Neural cell (in vitro differentiated cells): ENCODE data around the gene IQSEC2. TPM values are rescaled to one million over a fixed set of nuclear protein-coding genes. Genes with fewer than 3 reads are reported as not detected.

Experiments
- H2AFZ ChIP-seq: fragments of 200-600, 300-800 bp; sonication (generic), shearing (Covaris generic); 2 replicates; pipeline ENCODE4 v1.6.0; 2014; ENCODE audit warnings: low read depth, mild to moderate bottlenecking, antibody characterized with exemption, low read length, moderate library complexity
- H3F3A ChIP-seq: fragments of 200-600 bp; shearing (Covaris generic); 2 replicates; pipeline ENCODE4 v1.6.1; 2016; ENCODE audit warnings: mild to moderate bottlenecking, moderate library complexity, mixed read lengths, antibody characterized with exemption, low read length; ENCODE audit not compliant: insufficient read depth, poor library complexity, severe bottlenecking
- H3K27ac ChIP-seq: fragments of 200-600, 300-800 bp; sonication (generic), shearing (Covaris generic); 2 replicates; pipeline ENCODE4 v1.5.1; 2014; ENCODE audit warnings: mild to moderate bottlenecking, low read length, moderate library complexity
- H3K27me3 ChIP-seq: fragments of 300-800, 200-600 bp; sonication (generic), shearing (Covaris generic); 2 replicates; pipeline ENCODE4 v1.6.0; 2014; ENCODE audit warnings: mild to moderate bottlenecking, low read depth, low read length, moderate library complexity; ENCODE audit not compliant: insufficient read depth
- H3K36me3 ChIP-seq: fragments of 300-800, 200-600 bp; sonication (generic), shearing (Covaris generic); 2 replicates; pipeline ENCODE4 v1.5.1; 2014; ENCODE audit warnings: mild to moderate bottlenecking, antibody characterized with exemption, low read length, moderate library complexity; ENCODE audit not compliant: insufficient read depth
- H3K4me2 ChIP-seq: fragments of 300-800, 200-600 bp; sonication (generic), shearing (Covaris generic); 2 replicates; pipeline ENCODE4 v1.6.0; 2014; ENCODE audit warnings: mild to moderate bottlenecking, low read length
- H3K4me3 ChIP-seq: fragments of 300-800, 200-600 bp; sonication (generic), shearing (Covaris generic); 2 replicates; pipeline ENCODE4 v1.5.1; 2014; ENCODE audit warnings: mild to moderate bottlenecking, low read length, moderate library complexity
- H3K79me2 ChIP-seq: fragments of 200-600 bp; shearing (Covaris generic); replicated peaks from 2 replicates; pipeline ENCODE4 v1.6.0; 2014; ENCODE audit warnings: mild to moderate bottlenecking, low read length, moderate library complexity; ENCODE audit not compliant: insufficient read depth
- H3K9ac ChIP-seq: fragments of 300-800, 200-600 bp; sonication (generic), shearing (Covaris generic); 2 replicates; pipeline ENCODE4 v1.6.1; 2016; ENCODE audit warnings: mild to moderate bottlenecking, low read length, mixed read lengths
- H3K9me2 ChIP-seq: fragments of 200-600 bp; shearing (Covaris generic); 2 replicates; pipeline ENCODE4 v1.6.1; 2016; ENCODE audit warnings: mild to moderate bottlenecking, low read length, mixed read lengths; ENCODE audit not compliant: insufficient read depth
- H3K9me3 ChIP-seq: fragments of 200-600, 300-800 bp; sonication (generic), shearing (Covaris generic); 2 replicates; pipeline ENCODE4 v1.6.1; 2016; ENCODE audit warnings: mild to moderate bottlenecking, mixed run types, low read length, moderate library complexity, mixed read lengths
- H4K20me1 ChIP-seq: fragments of 200-600 bp; shearing (Covaris generic); 2 replicates; pipeline ENCODE4 v1.6.1; 2016; ENCODE audit warnings: mild to moderate bottlenecking, mixed run types; ENCODE audit not compliant: insufficient read depth
- EP300 ChIP-seq: fragments of 450-650 bp; conservative IDR thresholded peaks from 2 replicates; pipeline ENCODE4 v1.6.1; 2014; ENCODE audit warnings: antibody characterized with exemption, mild to moderate bottlenecking, moderate library complexity; ENCODE audit not compliant: poor library complexity, severe bottlenecking
- EZH2 ChIP-seq: fragments of 200-600, 300-800 bp; shearing (Covaris generic), sonication (generic); IDR thresholded peaks from 2 replicates; pipeline ENCODE4 v1.6.1; 2014; ENCODE audit warnings: antibody characterized with exemption, low read length, borderline replicate concordance, mild to moderate bottlenecking; ENCODE audit not compliant: insufficient read depth, poor library complexity, severe bottlenecking
- MXI1 ChIP-seq: fragments of 450-650 bp; conservative IDR thresholded peaks from 2 replicates; pipeline ENCODE4 v1.6.1; 2014; ENCODE audit warnings: antibody characterized with exemption, mild to moderate bottlenecking; ENCODE audit not compliant: poor library complexity, severe bottlenecking
- POLR2AphosphoS5 ChIP-seq: IDR thresholded peaks from 2 replicates; pipeline ENCODE4 v1.6.1; 2012
- RAD21 ChIP-seq: fragments of 450-650 bp; conservative IDR thresholded peaks from 2 replicates; pipeline ENCODE4 v1.6.1; 2014; ENCODE audit warnings: antibody characterized with exemption, mild to moderate bottlenecking, moderate library complexity
- SMC3 ChIP-seq: fragments of 450-650 bp; conservative IDR thresholded peaks from 2 replicates; pipeline ENCODE4 v1.6.1; 2014; ENCODE audit warnings: antibody characterized with exemption, mild to moderate bottlenecking, moderate library complexity; ENCODE audit not compliant: poor library complexity
- TAF1 ChIP-seq: IDR thresholded peaks from 2 replicates; pipeline ENCODE4 v1.6.1; 2012; ENCODE audit warnings: low read depth
- polyA plus RNA-seq: library from polyadenylated mRNA; depleted of rRNA; stranded (reverse); fragments of >200 nt; gene quantifications from 2 replicates; pipeline ENCODE4 v1.2.3, GENCODE V29; 2014
- TF ChIP-seq, protein P1 (sequence below): fragments of 450-650 bp; IDR thresholded peaks from 2 replicates; pipeline ENCODE4 v1.5.1; 2014; ENCODE audit warnings: antibody characterized with exemption, mild to moderate bottlenecking, moderate library complexity; ENCODE audit not compliant: poor library complexity, severe bottlenecking
- TF ChIP-seq, protein P2 (sequence below): IDR thresholded peaks from 2 replicates; pipeline ENCODE4 v1.6.1; 2012; ENCODE audit warnings: borderline replicate concordance

IQSEC2 gene
- polyA plus RNA-seq, 1 donor from 2014 or later: 2.4 TPM

DNA sequence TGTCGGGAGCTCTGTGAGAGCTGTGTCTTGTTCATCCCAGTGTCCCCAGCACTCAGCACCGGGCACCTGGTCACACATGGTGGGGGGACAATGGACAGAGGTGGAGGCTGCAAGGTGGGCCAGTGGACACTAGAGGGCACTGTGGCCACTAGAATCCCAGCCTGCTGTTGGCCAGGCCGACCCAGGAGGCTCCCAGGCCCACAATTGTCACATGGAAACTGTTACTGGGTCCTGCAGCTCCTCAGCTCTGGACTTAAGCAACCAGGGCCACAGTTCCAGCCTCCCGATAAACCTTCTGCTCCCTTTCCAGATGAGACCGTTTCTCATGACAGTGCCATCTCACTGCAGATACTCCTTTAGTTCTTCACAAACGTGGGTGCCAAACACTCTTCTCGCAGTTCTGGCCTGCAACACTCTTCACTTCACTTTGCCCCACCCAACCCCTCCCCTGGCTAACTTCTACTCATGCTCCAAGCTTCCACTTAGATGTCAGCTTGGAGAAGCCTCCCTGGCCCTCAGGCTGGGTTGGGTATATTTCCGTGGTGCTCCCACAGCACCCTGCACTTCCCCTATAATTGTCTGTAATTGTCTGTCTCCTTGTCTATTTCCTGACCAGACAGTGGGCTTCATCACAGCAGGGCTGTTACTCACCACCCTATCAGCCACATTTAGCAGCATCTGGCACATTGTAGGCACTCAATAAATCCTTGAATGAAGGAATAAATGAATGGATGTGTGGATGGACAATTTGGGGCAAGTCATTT lies 3.5 kb upstream of the IQSEC2 start:
- Histone ChIP-seq H3K4me2 (no peak overlapping the region), H3K36me3 (no peaks in the 10 kb centered on the region), H3K9me3 (no peaks in the 10 kb centered on the region), H3K79me2 (no peaks in the 10 kb centered on the region), H4K20me1 (no peaks in the 10 kb centered on the region), H3K27ac (no peak overlapping the region), H3F3A (no peaks in the 10 kb centered on the region), H3K27me3 (no peaks in the 10 kb centered on the region), H3K9me2 (no peaks in the 10 kb centered on the region), H2AFZ (no peak overlapping the region), H3K4me3 (no peak overlapping the region), H3K9ac (no peak overlapping the region)
- no peak for TF ChIP-seq MXI1
- TF ChIP-seq, protein P1, sequence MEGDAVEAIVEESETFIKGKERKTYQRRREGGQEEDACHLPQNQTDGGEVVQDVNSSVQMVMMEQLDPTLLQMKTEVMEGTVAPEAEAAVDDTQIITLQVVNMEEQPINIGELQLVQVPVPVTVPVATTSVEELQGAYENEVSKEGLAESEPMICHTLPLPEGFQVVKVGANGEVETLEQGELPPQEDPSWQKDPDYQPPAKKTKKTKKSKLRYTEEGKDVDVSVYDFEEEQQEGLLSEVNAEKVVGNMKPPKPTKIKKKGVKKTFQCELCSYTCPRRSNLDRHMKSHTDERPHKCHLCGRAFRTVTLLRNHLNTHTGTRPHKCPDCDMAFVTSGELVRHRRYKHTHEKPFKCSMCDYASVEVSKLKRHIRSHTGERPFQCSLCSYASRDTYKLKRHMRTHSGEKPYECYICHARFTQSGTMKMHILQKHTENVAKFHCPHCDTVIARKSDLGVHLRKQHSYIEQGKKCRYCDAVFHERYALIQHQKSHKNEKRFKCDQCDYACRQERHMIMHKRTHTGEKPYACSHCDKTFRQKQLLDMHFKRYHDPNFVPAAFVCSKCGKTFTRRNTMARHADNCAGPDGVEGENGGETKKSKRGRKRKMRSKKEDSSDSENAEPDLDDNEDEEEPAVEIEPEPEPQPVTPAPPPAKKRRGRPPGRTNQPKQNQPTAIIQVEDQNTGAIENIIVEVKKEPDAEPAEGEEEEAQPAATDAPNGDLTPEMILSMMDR: peak; percentile 71
- TF ChIP-seq, protein P2, sequence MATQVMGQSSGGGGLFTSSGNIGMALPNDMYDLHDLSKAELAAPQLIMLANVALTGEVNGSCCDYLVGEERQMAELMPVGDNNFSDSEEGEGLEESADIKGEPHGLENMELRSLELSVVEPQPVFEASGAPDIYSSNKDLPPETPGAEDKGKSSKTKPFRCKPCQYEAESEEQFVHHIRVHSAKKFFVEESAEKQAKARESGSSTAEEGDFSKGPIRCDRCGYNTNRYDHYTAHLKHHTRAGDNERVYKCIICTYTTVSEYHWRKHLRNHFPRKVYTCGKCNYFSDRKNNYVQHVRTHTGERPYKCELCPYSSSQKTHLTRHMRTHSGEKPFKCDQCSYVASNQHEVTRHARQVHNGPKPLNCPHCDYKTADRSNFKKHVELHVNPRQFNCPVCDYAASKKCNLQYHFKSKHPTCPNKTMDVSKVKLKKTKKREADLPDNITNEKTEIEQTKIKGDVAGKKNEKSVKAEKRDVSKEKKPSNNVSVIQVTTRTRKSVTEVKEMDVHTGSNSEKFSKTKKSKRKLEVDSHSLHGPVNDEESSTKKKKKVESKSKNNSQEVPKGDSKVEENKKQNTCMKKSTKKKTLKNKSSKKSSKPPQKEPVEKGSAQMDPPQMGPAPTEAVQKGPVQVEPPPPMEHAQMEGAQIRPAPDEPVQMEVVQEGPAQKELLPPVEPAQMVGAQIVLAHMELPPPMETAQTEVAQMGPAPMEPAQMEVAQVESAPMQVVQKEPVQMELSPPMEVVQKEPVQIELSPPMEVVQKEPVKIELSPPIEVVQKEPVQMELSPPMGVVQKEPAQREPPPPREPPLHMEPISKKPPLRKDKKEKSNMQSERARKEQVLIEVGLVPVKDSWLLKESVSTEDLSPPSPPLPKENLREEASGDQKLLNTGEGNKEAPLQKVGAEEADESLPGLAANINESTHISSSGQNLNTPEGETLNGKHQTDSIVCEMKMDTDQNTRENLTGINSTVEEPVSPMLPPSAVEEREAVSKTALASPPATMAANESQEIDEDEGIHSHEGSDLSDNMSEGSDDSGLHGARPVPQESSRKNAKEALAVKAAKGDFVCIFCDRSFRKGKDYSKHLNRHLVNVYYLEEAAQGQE: no peak
- TF ChIP-seq SMC3: peak; percentile 67
- TF ChIP-seq RAD21: peak; percentile 69
- no peak for TF ChIP-seq POLR2AphosphoS5

DNA sequence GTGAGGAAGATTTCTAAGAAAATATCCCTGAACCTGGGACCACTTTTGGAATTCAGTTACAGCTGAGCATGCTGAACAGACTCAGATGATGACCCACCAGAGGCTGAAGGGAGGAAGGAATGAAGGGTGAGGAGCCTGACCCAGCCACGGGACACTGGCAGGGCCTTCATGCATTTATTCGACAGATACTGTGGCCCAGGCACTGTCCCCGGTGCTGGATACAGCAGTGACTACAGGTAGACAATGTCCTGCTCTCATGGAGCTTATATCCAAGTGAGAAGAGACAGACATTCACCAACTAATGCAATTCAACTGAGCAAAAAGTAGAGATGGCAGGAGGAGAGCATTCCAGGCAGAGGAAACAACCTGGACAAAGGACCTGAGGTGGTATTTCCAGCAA lies 2.2 kb upstream of the IQSEC2 start:
- H3K4me2 ChIP-seq: no peak overlapping the region
- H3K27me3 ChIP-seq: no peaks in the 10 kb centered on the region
- H3K9ac ChIP-seq: no peak overlapping the region
- no peak overlapping the region for H3K27ac ChIP-seq
- H3F3A ChIP-seq: no peaks in the 10 kb centered on the region
- no peak for TF ChIP-seq TAF1
- no peak for TF ChIP-seq POLR2AphosphoS5
- no peak for TF ChIP-seq EZH2
- TF ChIP-seq, protein P2: no peak
- TF ChIP-seq EP300: no peak
- no peak for TF ChIP-seq SMC3
- TF ChIP-seq MXI1: no peak
- TF ChIP-seq RAD21: no peak
- no peaks in the 10 kb centered on the region for H3K9me2 ChIP-seq
- no peak overlapping the region for H3K4me3 ChIP-seq
- no peaks in the 10 kb centered on the region for H3K36me3 ChIP-seq
- no peak overlapping the region for H2AFZ ChIP-seq
- no peaks in the 10 kb centered on the region for H4K20me1 ChIP-seq
- no peaks in the 10 kb centered on the region for H3K79me2 ChIP-seq
- no peaks in the 10 kb centered on the region for H3K9me3 ChIP-seq
